GM19035 (cell line): ENCODE measurements around the gene ARHGAP30.
A peak's percentile ranks its signal among the peaks of the same experiment; 100 is the strongest.
"Not testable (repeated sequence)": the region's sequence is repeated elsewhere in the genome, so short reads cannot be mapped to it uniquely, and the experiment has no call there.

Experiments used
- ATAC-seq: cut with Tn5 transposase; IDR thresholded peaks from one replicate; pipeline ENCODE4 v1.9.1; 2021; ENCODE audit not compliant: unreplicated experiment

Gene ARHGAP30, protein sequence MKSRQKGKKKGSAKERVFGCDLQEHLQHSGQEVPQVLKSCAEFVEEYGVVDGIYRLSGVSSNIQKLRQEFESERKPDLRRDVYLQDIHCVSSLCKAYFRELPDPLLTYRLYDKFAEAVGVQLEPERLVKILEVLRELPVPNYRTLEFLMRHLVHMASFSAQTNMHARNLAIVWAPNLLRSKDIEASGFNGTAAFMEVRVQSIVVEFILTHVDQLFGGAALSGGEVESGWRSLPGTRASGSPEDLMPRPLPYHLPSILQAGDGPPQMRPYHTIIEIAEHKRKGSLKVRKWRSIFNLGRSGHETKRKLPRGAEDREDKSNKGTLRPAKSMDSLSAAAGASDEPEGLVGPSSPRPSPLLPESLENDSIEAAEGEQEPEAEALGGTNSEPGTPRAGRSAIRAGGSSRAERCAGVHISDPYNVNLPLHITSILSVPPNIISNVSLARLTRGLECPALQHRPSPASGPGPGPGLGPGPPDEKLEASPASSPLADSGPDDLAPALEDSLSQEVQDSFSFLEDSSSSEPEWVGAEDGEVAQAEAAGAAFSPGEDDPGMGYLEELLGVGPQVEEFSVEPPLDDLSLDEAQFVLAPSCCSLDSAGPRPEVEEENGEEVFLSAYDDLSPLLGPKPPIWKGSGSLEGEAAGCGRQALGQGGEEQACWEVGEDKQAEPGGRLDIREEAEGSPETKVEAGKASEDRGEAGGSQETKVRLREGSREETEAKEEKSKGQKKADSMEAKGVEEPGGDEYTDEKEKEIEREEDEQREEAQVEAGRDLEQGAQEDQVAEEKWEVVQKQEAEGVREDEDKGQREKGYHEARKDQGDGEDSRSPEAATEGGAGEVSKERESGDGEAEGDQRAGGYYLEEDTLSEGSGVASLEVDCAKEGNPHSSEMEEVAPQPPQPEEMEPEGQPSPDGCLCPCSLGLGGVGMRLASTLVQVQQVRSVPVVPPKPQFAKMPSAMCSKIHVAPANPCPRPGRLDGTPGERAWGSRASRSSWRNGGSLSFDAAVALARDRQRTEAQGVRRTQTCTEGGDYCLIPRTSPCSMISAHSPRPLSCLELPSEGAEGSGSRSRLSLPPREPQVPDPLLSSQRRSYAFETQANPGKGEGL

GRCh38 chr1:161069731-161070270 is at the start of gene ARHGAP30:
Gene ARHGAP30, minus strand, starts transcription at chr1:161069891. Its CDS starts 267 bp downstream, at chr1:161069624.
- peak; percentile 87 for ATAC-seq

GRCh38 chr1:161117759-161118581 is 48.3 kb upstream of the ARHGAP30 start, which contains the start of the genes NIT1 and PFDN2:
Gene NIT1, plus strand, starts transcription at chr1:161118105. Its CDS starts 72 bp downstream, at chr1:161118177.
Gene PFDN2, minus strand, starts transcription at chr1:161118037. Its CDS starts 11 bp downstream, at chr1:161118026.
- peak; percentile 76 for ATAC-seq

GRCh38 chr1:161115961-161116360 is 46.3 kb upstream of the ARHGAP30 start:
- not testable (repeated sequence) for ATAC-seq

DNA sequence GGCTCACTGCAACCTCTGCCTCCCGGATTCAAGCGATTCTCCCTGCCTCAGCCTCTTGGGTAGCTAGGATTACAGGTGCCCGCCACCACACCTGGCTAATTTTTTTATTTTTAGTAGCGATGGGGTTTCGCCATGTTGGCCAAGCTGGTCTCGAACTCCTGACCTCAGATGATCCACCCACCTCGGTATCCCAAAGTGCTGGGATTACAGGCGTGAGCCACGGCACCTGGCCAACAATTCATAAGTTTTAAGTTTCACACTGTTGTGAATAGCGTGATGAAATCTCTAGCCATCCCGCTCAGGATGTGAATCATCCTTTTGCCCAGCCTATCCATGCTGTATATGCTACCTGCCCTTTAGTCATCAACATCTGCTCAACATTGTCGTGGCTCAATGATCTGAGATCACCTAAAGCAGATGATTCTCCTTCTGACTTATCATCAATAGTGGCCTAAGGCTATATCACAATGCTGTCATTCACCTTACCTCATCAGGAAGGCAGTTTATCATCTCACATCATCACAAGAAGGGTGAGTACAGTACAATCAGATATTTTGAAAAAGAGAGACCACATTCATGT is 45.5 kb upstream of the ARHGAP30 start:
- no peak for ATAC-seq

GRCh38 chr1:161114556-161114955 is 44.9 kb upstream of the ARHGAP30 start:
- ATAC-seq = no peak

GRCh38 chr1:161113915-161114314 is 44.2 kb upstream of the ARHGAP30 start:
- no peak for ATAC-seq

DNA sequence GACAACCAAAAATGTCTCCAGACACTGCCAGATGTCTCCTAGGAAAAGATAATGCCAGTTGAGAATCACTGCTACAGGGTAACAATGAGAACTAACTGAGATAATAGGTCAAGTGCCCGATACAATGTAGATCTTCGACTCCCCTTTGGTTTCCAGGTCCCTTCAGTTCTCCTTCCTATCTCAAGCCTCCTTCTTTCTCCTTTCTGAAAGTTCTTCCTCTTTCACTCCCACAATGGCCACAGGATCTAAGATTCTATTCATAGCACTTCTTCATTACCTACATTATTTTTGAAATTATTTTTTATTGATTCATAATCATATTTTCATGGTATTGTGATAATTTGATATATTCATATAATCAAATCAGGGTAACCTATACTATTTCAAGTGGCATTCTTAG is 41.8 kb upstream of the ARHGAP30 start:
- no peak for ATAC-seq

- no peak for ATAC-seq
Measured at GRCh38 chr1:161111117-161111516, 41.4 kb upstream of the ARHGAP30 start.

DNA sequence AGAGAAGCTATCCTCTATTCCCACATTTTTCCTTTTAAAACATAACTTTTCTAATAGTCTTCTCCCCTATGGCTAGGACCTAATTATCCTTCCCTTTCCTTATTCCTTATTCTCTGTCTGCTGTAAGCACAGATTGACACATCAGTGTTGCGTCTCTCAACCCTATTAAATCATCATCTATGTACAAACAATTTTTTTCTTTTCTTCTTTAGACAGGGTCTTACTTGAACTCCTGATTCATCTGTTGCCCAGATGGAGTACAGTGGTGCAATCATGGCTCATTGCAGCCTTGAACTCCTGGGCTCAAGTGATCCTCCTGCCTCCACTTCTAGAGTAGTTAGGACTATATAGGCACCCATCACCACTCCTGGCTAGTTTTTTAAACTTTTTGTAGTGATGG is 36.7 kb upstream of the ARHGAP30 start:
- ATAC-seq = no peak

DNA sequence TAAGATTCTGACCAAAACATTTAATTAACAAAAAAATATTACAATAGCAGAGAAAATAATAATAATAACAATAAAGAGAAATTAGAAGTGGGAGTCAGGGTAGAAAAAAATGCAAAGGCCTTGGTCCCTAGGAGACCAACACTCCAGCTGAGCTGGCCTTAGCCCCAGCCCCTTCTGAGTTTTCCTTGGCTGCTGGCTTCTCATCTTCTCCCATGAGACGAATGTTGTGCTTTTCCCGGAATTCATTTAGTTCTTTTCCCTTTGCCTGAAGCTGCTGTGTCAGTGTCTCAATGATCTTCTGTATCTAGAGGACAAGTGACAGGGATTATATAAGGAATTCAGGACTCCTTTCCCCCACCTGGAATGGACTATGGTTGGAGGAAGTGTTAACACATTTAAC is 30.9 kb upstream of the ARHGAP30 start:
- ATAC-seq = no peak

- ATAC-seq = no peak
Measured at GRCh38 chr1:161099090-161099802, 29.6 kb upstream of the ARHGAP30 start.

GRCh38 chr1:161098210-161099068 is 28.7 kb upstream of the ARHGAP30 start, which contains the start of gene KLHDC9:
Gene KLHDC9, plus strand, starts transcription at chr1:161098361. Its CDS starts 175 bp downstream, at chr1:161098536.
- peak; percentile 78 for ATAC-seq

DNA sequence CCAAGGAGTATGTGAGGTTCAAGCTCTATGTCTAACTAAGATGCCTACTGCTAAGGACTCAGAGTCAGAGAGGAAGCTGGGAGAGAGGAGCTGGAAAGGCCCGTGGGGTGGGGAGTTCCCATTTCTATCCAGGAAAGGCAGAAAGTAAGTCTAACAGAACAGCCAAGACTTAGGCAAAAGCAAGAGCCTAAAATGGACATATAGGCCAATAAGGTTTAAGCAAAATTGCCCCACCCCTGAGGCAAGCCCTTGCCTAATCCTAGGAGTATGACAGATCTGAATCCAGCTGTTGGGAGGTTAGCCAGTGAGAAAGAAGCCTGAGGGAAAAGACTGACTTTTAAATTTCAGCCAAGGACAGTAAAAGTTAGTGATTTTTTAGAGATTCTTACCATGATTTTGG is 26.8 kb upstream of the ARHGAP30 start:
- ATAC-seq = no peak

DNA sequence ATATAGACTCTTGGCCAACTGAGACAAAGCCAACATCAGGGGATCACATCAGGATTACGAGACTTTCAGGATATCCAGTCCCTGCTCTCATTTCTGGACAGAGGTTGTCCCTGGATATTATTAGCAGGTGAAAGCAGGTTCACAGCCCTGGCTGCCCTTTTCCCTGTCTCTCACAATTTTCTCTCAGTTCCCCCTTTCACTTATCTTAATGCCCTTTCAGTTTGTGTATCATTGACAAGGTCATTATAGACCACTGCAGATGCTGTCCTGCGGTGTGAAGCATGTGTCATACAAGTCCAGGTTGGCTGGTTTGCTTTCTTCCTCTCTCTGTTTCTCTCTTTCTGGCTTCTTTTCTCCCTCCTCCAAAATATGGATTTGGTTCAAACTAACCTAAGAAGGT is 26.3 kb upstream of the ARHGAP30 start:
- no peak for ATAC-seq

DNA sequence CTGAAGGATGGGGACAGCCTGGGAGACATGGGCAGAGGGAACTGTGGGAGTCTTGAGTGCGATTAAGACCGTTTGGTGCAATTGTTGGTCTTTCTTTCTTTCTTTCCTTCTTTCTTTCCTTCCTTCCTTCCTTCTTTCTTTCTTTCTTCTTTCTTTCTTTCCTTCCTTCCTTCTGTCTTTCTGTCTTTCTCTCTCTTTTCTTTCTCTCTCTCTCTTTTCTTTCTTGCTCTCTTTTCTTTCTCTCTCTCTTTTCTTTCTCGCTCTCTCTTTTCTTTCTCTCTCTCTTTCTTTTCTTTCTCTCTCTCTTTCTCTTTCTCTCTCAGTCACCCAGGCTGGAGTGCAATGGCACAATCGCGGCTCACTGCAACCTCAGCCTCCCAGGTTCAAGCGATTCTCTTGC is 25.5 kb upstream of the ARHGAP30 start:
- no peak for ATAC-seq

- no peak for ATAC-seq
Measured at GRCh38 chr1:161094481-161094880, 24.8 kb upstream of the ARHGAP30 start.

DNA sequence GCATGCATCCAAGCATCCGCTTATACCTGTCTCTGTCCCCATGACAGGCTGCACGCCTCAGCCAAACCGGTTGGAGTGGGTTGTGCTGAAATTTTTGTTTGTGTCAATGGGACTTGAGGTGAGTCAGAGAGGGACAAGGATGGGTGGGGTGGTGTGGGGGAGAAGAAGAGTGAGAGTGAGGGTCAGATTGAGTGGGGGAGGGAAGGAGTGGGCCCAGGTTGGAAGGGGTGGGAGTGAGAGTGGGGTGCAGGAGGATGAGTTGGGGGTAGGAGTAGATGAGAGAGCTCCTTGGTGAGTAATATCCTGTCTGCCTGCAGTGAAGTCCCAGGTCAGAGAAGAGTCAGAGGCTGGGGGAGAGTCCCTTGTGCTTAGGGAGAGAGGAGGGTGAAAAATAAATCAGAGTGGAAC is 22.9 kb upstream of the ARHGAP30 start:
- ATAC-seq = no peak
